GM06990 (cell line): ENCODE measurements around the gene PRXL2B.

Experiments used
- DNase-seq: peaks from one replicate; pipeline ENCODE4 v3.0.0-alpha.2; 2011; ENCODE audit not compliant: insufficient read length; ENCODE audit errors: extremely low read depth
- H3K27me3 ChIP-seq: replicated peaks from 2 replicates; pipeline ENCODE4 v1.6.0; 2011; ENCODE audit warnings: low read length; ENCODE audit not compliant: control insufficient read depth, insufficient read depth
- H3K36me3 ChIP-seq: 2 replicates; pipeline ENCODE4 v1.5.1; 2011; ENCODE audit warnings: low read length; ENCODE audit not compliant: control insufficient read depth, insufficient read depth
- H3K4me3 ChIP-seq: replicated peaks from 2 replicates; pipeline ENCODE4 v1.5.1; 2011; ENCODE audit warnings: low read depth, mild to moderate bottlenecking, control low read depth, low read length
- CTCF ChIP-seq: IDR thresholded peaks from 2 replicates; pipeline ENCODE4 v1.5.1; 2011; ENCODE audit warnings: low read length, control low read depth, mild to moderate bottlenecking, inconsistent platforms; ENCODE audit not compliant: insufficient read depth, poor library complexity, severe bottlenecking

The PRXL2B gene

GRCh38 chr1:2601721-2602303 lies 15.2 kb downstream of the PRXL2B start:
- TF ChIP-seq CTCF, result no peak
- Histone ChIP-seq H3K4me3 (no peak overlapping the region), H3K27me3 (no peaks in the 10 kb centered on the region), H3K36me3 (no peaks in the 10 kb centered on the region)
- DNase-seq, result no peak

- Histone ChIP-seq H3K27me3 (no peaks in the 10 kb centered on the region), H3K36me3 (no peaks in the 10 kb centered on the region), H3K4me3 (no peak overlapping the region)
- no peak for DNase-seq
- no peak for TF ChIP-seq CTCF
Observed at GRCh38 chr1:2602311-2602835, 15.8 kb downstream of the PRXL2B start.

- no peak for TF ChIP-seq CTCF
- DNase-seq, result no peak
- Histone ChIP-seq H3K4me3 (no peak overlapping the region), H3K36me3 (no peaks in the 10 kb centered on the region), H3K27me3 (no peaks in the 10 kb centered on the region)
Observed at GRCh38 chr1:2602866-2603520, 16.4 kb downstream of the PRXL2B start.

- no peak for DNase-seq
Observed at GRCh38 chr1:2603521-2604155, 17.1 kb downstream of the PRXL2B start.

GRCh38 chr1:2604156-2604843 lies 17.7 kb downstream of the PRXL2B start:
- DNase-seq, result no peak
- TF ChIP-seq CTCF, result no peak
- H3K36me3 ChIP-seq, result no peaks in the 10 kb centered on the region
- H3K27me3 ChIP-seq, result no peaks in the 10 kb centered on the region
- no peak overlapping the region for H3K4me3 ChIP-seq

More at GRCh38 chr1:2603521-2604155, 17.1 kb downstream of the PRXL2B start:
- Histone ChIP-seq H3K4me3 (no peak overlapping the region), H3K36me3 (no peaks in the 10 kb centered on the region), H3K27me3 (no peaks in the 10 kb centered on the region)
- no peak for TF ChIP-seq CTCF
